GM18511 (cell line): ENCODE results near the gene NFATC3.
"Not testable (repeated sequence)": the region's sequence is repeated elsewhere in the genome, so short reads cannot be mapped to it uniquely, and the experiment has no call there.

ENCODE experiments used
- ATAC-seq: cut with Tn5 transposase; IDR thresholded peaks from one replicate; pipeline ENCODE4 v1.9.1; 2021; ENCODE audit warnings: mild to moderate bottlenecking, moderate library complexity; ENCODE audit not compliant: unreplicated experiment

The NFATC3 gene

DNA sequence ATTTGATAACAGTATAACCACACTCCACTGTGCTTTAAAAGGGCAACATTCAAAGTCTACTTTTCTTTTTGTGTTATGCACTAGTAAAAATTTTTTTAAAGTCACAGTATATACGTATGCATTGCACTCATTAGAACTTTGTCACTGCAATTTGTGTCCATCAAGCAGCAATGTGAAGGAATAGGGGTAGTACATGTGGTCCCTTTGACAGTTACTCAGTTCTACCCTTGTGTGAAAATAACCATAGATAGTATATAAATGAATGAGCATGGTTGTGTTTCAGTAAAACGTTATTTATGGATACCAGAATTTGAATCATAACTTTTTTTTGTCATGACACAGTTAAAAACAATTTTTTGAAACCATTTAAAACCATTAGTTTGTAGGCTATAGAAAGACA is 30.7 kb downstream of the NFATC3 start:
- ATAC-seq: no peak

DNA sequence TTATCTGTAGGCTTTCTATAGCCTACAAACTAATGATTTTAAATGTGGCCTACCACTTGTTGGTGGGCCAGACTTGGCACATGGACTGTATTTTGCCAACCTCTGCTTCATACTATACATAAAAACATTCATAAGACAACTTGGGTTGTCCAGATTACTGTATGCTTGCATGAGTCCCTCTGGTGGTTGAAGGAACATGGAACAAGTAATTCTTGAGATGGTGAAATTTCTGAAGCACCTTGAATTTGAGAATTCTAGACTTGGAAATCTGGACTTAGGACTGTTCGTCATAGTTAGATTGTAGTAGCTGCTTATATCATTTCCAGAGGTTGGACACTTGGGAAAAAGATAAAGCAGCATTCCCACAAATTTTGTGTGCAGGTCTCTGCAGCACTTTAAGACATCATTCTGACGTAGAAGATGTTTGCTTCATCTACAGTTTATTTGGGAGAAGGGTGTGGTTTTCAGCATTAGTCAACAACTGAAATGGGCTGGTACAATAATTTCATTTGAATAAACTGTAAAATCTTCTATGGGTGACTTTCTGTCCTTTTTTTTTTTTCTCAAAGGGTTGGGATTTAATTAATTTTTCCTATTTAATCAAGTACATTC is 31.2 kb downstream of the NFATC3 start:
- ATAC-seq: no peak

DNA sequence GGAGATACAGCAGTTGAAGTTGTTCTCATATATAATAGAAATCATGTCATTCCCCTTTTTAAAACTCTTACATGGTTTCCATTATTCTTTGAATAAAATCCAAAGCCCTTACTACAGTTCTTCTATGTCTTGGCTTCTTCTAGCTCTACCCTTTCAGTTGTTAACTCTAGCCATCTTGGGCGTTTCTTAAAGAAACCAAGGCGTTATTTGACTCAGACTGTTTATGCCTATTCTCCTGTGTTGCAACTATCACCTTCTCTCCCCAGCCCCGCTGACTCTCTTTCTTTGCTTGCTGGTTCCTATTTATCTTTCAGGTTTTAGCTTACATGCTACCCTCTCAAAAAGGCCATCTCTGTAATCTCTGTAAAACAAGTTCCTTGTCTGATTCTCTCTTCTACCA is 32.7 kb downstream of the NFATC3 start:
- ATAC-seq: no peak

DNA sequence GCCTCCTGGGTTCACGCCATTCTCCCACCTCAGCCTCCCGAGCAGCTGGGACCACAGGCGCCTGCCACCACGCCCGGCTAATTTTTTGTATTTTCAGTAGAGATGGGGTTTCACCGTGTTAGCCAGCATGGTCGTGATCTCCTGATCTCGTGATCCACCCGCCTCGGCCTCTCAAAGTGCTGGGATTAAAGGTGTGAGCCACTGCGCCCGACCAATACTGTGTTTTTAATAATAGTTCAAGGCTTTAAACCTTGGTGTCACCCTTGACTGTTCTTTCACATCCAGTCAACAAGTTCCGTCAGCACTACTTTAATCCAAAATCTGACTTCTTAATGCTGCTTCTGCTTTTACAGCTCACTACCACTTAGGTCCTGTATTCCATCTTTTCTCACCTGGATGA is 33.8 kb downstream of the NFATC3 start:
- ATAC-seq: not testable (repeated sequence)

DNA sequence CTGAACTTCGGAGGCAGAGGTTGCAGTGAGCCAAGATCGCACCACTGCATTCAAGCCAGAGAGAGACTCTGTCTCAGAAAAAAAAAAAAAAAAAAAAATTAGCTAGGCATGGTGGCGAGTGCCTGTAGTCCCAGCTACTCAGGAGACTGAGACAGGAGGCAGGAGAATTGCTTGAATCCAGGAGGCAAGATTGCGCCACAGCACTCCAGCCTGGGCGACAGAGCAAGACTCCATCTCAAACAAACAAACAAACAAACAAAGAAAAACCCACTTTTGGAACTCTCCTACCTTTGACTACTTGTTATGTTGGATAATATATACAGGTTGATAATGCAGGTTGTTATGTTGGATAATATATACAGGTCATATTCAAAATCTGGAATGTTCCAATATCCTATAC is 35.3 kb downstream of the NFATC3 start:
- ATAC-seq: not testable (repeated sequence)

DNA sequence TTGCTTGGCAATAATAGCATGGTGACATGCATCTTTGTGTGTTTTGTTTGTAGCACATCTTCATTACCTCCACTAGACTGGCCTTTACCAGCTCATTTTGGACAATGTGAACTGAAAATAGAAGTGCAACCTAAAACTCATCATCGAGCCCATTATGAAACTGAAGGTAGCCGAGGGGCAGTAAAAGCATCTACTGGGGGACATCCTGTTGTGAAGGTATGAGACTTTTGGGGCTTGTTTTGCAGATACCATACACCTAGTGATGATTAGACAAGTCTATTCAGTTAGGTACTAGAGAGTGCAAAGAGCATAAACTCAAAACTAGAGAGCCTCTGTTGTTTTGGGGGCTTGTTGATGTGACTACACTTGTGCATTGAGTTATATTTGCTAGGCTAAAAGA is 41.2 kb downstream of the NFATC3 start:
- no peak for ATAC-seq

DNA sequence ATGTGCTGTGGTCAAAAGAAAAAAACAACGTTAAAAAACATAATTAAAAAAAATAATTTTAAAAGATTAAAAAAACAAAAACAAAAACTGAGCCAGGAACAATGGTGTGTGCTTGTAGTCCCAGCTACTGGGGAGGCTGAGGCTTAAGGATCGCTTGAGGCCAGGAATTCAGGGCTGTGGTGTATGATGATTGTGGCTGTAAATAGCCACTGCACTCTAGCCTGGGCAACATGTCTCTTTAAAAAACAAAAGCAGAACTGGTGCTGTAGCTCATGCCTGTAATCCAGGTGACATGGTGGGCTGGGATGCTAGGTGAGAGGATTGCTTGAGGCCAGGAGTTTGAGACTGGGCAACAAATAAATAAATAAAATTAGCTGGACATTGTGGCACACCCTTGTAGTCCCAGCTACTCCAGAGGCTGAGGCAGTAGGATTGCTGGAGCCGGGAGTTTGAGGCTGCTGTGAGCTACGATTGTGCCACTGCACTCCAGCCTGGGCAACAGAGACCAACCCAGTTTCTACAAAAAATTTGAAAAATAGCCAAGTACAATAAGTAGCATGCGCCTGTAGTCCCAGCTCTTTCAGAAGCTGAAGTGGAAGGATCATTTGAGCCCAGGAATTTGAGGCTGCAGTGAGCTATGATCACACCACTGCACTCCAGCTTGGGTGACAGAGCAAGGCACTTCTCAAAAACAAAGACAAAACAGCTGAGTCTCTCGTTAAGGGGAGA is 43.6 kb downstream of the NFATC3 start:
- no peak for ATAC-seq

DNA sequence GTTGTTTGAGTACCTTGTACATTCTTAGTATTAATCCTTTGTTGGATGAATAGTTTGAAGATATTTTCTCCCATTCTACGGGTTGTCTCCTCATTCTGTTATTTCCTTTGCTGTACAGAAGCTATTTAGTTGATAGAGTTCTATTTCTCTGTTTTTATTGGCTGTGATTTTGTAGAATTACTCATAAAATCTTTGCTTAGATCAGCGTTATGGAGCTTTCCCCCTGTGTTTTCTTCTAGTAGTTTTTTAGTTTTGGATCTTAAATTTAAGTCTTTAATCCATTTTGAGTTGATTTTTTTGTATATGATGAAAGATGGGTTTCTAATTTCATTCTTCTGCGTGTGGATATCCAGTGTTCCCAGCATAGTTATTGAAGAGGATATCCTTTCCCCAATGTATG is 45.4 kb downstream of the NFATC3 start:
- ATAC-seq: no peak

DNA sequence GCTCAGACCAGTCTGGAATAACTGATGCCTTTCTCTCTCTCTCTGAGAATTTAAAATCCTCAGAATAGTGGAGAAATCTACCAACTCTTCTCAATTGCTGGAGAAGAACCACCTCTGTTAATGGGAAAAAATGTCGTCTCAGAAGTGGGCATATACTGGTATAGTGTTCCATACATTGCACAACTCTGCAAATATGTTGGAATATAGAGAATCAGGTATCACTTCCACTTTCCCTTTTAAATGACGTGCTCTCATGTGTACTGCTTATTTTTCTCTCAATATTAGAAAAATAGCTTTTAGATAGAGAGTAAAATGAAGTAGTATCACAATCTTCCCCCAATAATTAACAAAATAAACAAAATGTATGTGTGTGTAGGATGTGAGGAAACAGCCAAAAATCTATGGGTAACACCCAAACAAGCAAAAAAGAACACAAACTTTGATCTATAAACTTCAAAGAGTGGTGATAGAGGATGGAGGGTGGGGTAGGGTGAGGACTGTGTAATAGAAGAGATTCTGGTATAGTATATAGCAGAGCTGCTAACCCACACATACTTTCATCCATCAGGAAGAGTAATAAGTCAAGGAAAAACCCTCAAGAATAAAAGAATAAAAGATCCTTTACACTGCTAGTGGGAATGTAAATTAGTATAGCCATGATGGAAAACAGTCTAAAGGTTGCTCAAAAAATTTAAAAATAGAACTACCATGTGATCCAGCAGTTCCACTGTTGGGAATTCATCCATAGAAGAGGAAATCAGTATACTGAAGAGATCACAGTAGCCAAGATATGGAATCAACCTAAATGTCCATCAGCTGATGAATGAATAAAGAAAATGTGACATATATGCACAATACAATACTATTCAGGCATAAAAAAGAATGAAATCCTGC is 46.9 kb downstream of the NFATC3 start:
- no peak for ATAC-seq

DNA sequence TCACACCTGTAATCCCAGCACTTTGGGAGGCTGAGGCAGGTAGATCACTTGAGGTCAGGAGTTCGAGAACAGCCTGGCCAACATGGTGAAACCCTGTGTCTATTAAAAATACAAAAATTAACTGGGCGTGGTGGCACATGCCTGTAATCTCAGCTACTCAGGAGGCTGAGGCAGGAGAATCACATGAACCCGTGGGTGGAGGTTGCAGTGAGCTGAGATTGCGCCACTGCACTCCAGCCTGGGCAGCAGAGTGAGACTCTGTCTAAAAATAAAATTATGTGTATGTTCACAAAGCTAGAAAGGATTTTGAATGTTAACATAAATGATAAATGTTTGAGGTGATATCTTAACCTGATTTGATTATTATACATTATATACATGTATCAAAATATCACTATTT is 47.8 kb downstream of the NFATC3 start:
- not testable (repeated sequence) for ATAC-seq

DNA sequence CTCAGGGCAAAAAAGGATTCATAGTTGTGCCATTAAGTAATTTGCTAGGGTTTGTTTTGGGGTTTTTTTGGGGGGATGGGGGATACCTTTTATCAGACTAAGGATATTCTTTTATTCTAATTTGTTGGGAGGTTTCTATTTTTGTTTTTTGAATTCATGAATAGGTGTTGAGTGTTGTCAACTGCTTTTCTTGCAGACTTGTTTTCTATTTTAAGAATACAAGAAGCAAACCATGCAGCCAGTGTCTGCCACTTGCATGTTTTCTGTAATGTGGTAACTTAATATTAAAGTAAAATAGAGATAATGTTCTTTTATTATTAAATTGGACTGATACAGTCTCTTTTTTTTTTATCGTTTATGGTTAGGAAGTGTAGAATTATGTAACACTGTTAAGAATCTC is 49.5 kb downstream of the NFATC3 start:
- ATAC-seq: no peak

DNA sequence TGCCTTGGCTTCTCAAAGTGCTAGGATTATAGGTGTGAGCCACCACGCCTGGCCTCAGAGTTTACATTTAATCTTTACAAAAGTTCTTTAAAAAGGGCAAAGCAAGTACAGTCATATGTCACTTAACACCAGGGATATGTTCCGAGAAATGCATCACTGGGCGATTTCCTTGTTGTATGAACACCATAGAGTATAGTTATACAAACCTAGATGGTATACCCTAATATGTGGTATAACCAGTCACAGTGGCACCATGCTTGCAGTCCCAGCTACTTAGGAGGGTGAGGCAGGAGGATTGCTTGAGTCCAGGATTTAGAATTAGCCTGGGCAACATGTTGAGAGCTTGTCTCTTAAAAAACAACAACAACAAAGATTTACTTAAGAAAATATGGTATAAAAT is 51.3 kb downstream of the NFATC3 start:
- ATAC-seq: no peak

DNA sequence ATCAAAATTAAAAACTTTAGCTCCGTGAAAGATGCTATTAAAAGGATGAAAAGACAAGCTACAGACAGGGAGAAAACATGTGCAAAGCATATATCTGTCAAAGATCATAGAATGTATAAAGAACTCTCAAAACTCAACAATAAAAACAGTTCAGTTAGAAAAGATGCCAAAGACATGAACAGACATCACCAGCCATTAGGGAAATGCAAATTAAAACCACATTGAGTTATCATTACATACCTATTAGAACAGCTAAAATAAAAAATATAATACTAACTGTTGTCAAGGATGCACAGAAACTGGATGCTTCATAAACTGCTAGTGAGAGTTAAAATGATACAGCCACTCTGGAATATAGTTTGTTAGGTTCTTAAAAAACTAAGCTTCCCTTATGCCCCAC is 58.8 kb downstream of the NFATC3 start:
- no peak for ATAC-seq

DNA sequence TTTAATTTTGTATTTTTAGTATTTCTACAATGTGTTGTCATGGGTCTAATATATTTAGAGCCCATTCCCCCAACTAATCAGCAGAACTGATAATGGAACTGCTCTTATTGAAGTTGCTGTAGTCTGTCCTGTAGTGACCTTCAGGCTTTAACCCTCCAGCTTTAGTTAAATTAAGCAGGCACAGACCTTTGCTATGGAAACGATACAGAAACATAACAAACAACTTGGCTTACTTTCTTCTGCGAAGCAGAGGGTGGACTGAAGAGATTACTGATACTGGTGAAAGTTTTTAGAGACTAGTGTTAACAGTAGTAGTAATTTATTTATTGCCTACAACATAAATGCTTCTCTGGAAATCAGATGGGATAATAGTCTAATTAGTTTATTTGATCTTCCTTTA is 61.4 kb downstream of the NFATC3 start:
- ATAC-seq: no peak

DNA sequence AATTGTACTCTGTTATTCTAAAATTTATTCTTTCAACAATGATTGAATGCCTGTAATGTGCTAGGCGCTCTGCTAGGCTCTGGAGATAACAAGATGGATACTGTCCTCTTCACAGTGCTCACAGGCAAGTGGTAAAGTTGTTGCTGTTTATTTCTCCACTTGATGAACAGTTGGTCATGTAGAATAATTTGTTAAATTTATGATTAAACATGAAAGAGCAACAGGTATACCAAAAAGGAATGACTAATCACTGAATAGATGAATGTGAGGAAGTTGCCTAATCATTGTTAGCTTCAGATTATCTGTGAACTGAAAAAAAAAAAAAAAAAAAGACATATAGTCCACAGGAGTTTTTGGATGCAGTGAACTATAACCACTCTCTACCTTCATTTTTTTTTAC is 62.3 kb downstream of the NFATC3 start:
- no peak for ATAC-seq

DNA sequence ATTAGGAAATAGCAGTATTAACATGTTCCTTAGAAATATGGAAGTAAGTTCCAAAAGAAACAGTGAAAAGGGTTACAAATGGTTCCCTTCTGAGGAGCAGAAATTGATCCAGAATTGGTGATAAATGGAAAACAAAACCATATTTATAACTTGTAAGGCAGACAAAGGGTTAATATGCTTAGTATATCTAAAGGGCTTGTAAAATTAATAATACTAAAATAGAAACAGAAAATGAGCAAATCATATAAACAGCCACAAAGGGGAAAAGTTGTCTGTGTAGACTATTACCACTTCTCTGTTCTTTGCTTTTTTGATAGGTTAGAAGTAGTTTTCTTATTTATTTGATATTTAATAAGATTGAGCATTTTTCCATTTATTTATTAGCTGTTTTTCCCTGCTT is 64.4 kb downstream of the NFATC3 start:
- no peak for ATAC-seq

DNA sequence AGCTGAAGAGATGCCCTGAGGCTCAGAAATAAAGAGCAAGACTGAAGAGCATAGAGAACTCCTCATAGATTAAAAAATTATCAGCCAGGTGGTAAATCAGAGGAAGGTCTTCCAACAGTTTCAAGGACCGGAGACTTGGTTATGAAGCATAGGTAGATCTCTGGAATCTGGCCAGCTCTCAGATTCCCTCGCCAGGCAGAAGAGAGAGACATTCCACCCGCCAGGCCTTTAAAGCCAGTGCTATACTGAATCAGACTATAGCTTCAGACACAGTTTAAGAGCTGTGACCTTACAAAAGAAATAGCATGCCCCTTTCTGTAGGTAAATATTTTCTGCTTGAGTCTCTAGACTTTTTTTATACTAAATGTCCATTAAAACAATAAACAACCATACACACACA is 70.3 kb downstream of the NFATC3 start:
- ATAC-seq: no peak

DNA sequence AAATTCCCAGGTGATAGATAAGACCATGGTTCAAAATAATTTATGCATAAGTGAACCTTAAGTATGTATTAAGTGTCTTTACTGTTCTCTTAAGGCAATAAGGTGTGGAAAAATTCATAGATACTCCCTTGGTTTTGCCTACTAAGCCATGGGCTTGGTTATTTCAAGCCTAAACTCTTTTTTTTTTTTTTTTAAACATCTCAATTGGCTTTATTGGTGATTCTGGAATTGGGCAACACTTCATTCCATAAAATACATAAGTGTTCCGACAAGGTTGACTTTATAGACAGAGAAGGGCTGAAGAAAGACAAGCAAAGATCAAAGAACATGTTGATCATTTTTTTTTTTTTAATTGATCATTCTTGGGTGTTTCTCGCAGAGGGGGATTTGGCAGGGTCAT is 77.2 kb downstream of the NFATC3 start:
- ATAC-seq: no peak

DNA sequence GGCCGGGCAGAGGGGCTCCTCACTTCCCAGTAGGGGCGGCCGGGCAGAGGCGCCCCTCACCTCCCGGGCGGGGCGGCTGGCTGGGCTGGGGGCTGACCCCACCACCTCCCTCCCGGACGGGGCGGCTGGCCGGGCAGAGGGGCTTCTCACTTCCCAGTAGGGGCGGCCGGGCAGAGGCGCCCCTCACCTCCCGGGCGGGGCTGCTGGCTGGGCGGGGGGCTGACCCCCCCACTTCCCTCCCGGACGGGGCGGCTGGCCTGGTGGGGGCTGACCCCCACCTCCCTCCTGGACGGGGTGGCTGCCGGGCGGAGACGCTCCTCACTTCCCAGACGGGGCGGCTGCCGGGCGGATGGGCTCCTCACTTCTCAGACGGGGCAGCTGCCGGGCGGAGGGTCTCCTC is 78.1 kb downstream of the NFATC3 start:
- ATAC-seq: not testable (repeated sequence)

DNA sequence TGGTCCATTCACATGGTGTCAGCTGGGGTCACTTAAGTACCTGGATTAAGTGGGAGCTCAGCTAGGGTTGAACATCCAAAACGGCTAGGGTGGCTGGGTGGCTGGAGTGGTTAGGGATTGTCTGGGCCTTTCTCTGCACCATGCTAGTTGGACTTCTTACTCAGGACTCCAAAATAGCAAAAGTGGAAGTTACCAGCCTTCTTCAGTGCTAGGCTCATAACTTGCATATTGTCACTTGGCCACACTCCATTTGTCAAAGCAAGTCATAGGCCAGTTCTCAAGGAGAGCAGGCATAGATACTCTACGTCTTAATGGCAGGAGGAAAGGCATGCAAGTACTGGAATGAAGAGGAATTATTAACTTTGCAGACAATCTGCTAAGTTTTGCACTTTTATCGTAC is 81.1 kb downstream of the NFATC3 start:
- no peak for ATAC-seq

DNA sequence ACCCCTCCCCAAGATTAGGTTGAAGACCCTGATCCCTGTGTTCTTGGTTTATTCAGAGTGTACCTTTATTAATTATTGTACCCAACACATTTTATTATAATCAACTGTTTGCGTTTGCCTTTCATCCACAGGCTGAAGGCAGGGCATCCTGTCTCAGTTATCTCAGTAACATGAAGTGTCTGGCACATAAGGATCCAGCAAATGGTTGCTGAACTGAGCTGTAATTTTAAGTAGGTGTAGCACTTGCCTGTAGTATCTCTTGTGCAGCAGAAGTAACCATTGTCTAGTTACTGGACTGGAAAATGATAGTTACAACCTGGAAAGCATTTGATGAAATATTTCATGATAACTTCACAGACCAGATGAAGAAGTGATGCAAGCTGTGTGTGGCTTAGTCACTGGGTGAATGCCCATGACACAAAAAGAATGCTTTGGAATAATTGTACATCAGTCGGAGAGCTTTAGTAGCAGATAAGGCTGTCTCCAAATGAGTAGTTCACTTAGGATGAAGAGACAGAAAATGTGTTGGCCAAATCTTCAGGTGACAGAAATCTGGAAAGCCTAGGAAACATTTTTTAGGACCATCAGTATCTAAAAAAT is 94.1 kb downstream of the NFATC3 start:
- no peak for ATAC-seq

DNA sequence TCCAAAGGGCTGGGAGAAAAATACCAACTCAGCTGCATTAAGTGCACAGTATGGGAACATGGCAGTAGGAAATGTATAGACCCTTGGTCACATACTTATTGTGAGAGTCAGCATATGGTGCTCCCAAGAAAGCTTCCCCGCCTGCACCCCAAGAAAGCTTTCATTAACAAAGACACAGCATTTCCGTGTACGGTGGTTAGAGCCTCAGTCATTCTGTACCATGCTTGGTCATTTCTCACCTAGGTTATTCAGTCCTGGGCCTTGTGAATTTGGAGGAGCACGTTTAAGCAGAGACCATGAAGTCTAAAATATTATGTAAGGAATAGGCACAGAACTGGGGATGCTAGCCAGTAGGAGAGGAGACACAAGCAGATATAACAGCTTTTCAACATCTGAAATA is 94.7 kb downstream of the NFATC3 start:
- ATAC-seq: no peak
